ENCODE measurements around the gene CHML.

- TF ChIP-seq EZH2 (IDR thresholded peaks at IDR 0.05; ENCODE audit: insufficient read depth, poor library complexity, severe bottlenecking) (no peak), EZH2phosphoT487 (IDR thresholded peaks at IDR 0.05; ENCODE audit: insufficient read depth, low read depth) (no peak)
Observed at GRCh38 chr1:241591317-241591716, 48.9 kb downstream of the CHML start.
